Activated T-cell treated with anti-CD3 and anti-CD28 coated beads for 1 hour (primary cell): Measurements from ENCODE around the gene FAM83C.
"Not testable (repeated sequence)": the region's sequence is repeated elsewhere in the genome, so short reads cannot be mapped to it uniquely, and the experiment has no call there.

Source experiments
- DNase-seq: peaks from one replicate; pipeline ENCODE4 v3.0.0-alpha.2; 2020; ENCODE audit warnings: low read depth

FAM83C gene

GRCh38 chr20:35263532-35264341 lies 28.5 kb downstream of the FAM83C start:
- no peak for DNase-seq

GRCh38 chr20:35262731-35263531 lies 29.3 kb downstream of the FAM83C start:
- DNase-seq, result not testable (repeated sequence)

GRCh38 chr20:35262321-35262720 lies 29.9 kb downstream of the FAM83C start:
- DNase-seq, result not testable (repeated sequence)

- DNase-seq, result no peak
These were observed 31.8 kb downstream of the FAM83C start for GRCh38 chr20:35260426-35260825.

GRCh38 chr20:35257175-35257909 lies 34.9 kb downstream of the FAM83C start:
- no peak for DNase-seq

- no peak for DNase-seq
These were observed 37.7 kb downstream of the FAM83C start for GRCh38 chr20:35254448-35254999.

GRCh38 chr20:35253010-35253409 lies 39.2 kb downstream of the FAM83C start:
- no peak for DNase-seq

GRCh38 chr20:35252598-35252997 lies 39.6 kb downstream of the FAM83C start:
- not testable (repeated sequence) for DNase-seq

GRCh38 chr20:35252037-35252461 lies 40.2 kb downstream of the FAM83C start:
- DNase-seq, result no peak

- no peak for DNase-seq
These were observed 40.6 kb downstream of the FAM83C start for GRCh38 chr20:35251613-35251940.

GRCh38 chr20:35248641-35249475 lies 43.4 kb downstream of the FAM83C start:
- DNase-seq, result no peak

- DNase-seq, result no peak
These were observed 45.5 kb downstream of the FAM83C start for GRCh38 chr20:35246723-35247122.

- DNase-seq, result no peak
These were observed 48.2 kb downstream of the FAM83C start for GRCh38 chr20:35243986-35244385.

- DNase-seq, result no peak
These were observed 48.9 kb downstream of the FAM83C start for GRCh38 chr20:35243317-35243716.

- DNase-seq, result no peak
These were observed 51.4 kb downstream of the FAM83C start for GRCh38 chr20:35240811-35241293.

GRCh38 chr20:35240083-35240810 lies 52.0 kb downstream of the FAM83C start:
- DNase-seq, result no peak

GRCh38 chr20:35238735-35239134 lies 53.5 kb downstream of the FAM83C start:
- no peak for DNase-seq

GRCh38 chr20:35238170-35238569 lies 54.1 kb downstream of the FAM83C start:
- DNase-seq, result no peak

- DNase-seq, result no peak
These were observed 54.7 kb downstream of the FAM83C start for GRCh38 chr20:35237486-35237885.

- no peak for DNase-seq
These were observed 56.3 kb downstream of the FAM83C start for GRCh38 chr20:35235881-35236280.
